Activated CD4-positive, alpha-beta T cell treated with anti-CD3 and anti-CD28 coated beads, Interleukin-2, amount 10 ng/mL, durations not matched to agents 7 days and 5 days (primary cell): Measurements from ENCODE around the gene CA12. TPM values are rescaled to one million over a fixed set of nuclear protein-coding genes. Genes with fewer than 3 reads are reported as not detected.

Experiments used
- CTCF ChIA-PET: fragments of 350-600 bp; sonication (Branson Sonifier 250); formaldehyde crosslinking; loops from one replicate; lab custom pipeline; 2021; ENCODE audit warnings: antibody characterized with exemption; lab: Charles Lee
- POLR2A ChIA-PET: fragments of 350-600 bp; sonication (Branson Sonifier 250); formaldehyde crosslinking; loops from one replicate; lab custom pipeline; 2021; ENCODE audit warnings: antibody characterized with exemption; lab: Charles Lee
- DNase-seq: peaks from one replicate; pipeline ENCODE4 v3.0.0-alpha.2; 2020
- H3K27ac Mint-ChIP-seq: one replicate; pipeline ENCODE4 v1.8.0; 2021; ENCODE audit warnings: mild to moderate bottlenecking, moderate library complexity, mixed read lengths
- H3K27me3 Mint-ChIP-seq: one replicate; pipeline ENCODE4 v1.8.0; 2021; ENCODE audit warnings: mixed read lengths
- H3K36me3 Mint-ChIP-seq: one replicate; pipeline ENCODE4 v1.8.0; 2021; ENCODE audit warnings: low read depth, mixed read lengths
- H3K4me1 Mint-ChIP-seq: one replicate; pipeline ENCODE4 v1.8.0; 2021; ENCODE audit warnings: mixed read lengths
- H3K4me3 Mint-ChIP-seq: one replicate; pipeline ENCODE4 v1.8.0; 2021; ENCODE audit warnings: mild to moderate bottlenecking, moderate library complexity, mixed read lengths
- H3K9me3 Mint-ChIP-seq: one replicate; pipeline ENCODE4 v1.8.0; 2021; ENCODE audit warnings: mixed read lengths
- total RNA-seq, 2 experiments: library from RNA; stranded (reverse); gene quantifications; one replicate each; pipeline ENCODE4 v1.2.3, GENCODE V29; 2021

The CA12 gene
- total RNA-seq, 2 experiments from 2014 or later, result not detected

DNA sequence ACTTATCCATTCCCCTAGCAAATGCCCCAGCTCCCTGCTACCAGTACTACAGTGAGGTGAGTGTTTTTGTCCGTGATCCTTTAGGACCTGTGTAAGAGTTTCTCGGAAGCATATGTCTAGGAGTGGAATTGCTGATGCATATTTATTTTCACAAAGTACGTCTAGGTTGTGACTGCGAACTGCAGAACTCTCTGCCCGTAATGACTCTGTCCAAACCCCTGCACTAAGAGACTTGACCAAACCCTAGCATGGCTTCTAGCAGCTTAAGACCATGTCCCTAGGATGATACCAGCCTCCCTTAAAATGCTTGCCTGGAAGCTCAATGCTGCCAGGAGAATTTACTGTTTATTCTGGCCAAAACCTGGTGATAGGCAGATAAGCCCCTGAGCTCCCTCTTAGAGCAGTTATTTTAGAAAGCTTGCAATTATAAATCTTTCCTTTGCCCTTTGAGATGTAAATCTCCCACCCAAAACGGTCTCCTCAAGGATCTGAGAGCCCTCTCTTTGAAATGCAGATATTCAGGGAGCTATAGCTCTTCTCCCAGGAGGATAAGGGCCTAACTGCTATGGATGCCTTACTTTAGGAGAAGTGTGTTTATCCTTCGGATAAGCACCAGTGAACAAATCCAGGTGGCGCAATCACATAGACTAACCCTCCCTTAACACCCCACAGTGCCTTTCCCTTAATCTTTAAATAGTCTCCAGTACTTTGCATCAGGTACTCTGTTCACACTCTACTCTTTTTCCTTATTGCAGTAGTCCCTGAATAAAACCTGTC is 14.7 kb upstream of the CA12 start:
- Mint-ChIP-seq H3K27me3 (peaks cover 11% of the 10 kb centered on the region), H3K36me3 (no peaks in the 10 kb centered on the region), H3K4me1 (peaks cover 11% of the 10 kb centered on the region), H3K9me3 (no peaks in the 10 kb centered on the region), H3K27ac (no peak overlapping the region), H3K4me3 (no peak overlapping the region)
- DNase-seq, result no peak
- ChIA-PET CTCF (interaction anchor here (1.4 to 1.5 kb wide), 2 partner anchors 16 to 107 kb away, joined by 3 read pairs; no protein-coding TSS in a partner anchor), POLR2A (interaction anchor here (0.6 kb wide), 1 partner anchor 143 kb away, joined by 5 read pairs; no protein-coding TSS in a partner anchor)

DNA sequence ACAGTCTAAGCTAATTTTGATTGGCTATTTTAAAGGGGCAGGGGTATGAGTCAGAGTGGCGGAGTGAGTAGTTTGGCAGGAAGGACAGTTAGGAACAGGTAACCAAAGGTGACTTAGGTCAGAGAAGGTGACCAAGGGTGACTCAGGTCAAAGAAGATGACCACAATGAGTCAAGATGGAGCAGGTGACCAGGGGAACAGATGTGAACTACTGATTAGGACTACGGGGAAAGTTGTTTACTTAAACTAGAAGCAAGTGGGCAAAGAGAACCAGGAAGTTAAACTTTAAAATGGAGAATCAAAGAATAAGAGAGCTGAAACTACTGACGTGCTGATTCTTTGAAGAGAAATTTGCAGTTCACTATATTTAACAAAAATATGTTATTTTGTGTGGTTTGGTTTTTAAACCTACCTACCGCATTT is 14.1 kb upstream of the CA12 start:
- DNase-seq, result no peak
- Mint-ChIP-seq H3K4me3 (no peak overlapping the region), H3K27me3 (peaks cover 11% of the 10 kb centered on the region), H3K27ac (no peak overlapping the region), H3K36me3 (no peaks in the 10 kb centered on the region), H3K9me3 (no peaks in the 10 kb centered on the region), H3K4me1 (peaks cover 11% of the 10 kb centered on the region)
- ChIA-PET POLR2A (interaction anchor here (0.6 kb wide), 1 partner anchor 142 kb away, joined by 5 read pairs; no protein-coding TSS in a partner anchor), CTCF (interaction anchor here (1.4 to 1.5 kb wide), 2 partner anchors 16 to 107 kb away, joined by 3 read pairs; no protein-coding TSS in a partner anchor)

DNA sequence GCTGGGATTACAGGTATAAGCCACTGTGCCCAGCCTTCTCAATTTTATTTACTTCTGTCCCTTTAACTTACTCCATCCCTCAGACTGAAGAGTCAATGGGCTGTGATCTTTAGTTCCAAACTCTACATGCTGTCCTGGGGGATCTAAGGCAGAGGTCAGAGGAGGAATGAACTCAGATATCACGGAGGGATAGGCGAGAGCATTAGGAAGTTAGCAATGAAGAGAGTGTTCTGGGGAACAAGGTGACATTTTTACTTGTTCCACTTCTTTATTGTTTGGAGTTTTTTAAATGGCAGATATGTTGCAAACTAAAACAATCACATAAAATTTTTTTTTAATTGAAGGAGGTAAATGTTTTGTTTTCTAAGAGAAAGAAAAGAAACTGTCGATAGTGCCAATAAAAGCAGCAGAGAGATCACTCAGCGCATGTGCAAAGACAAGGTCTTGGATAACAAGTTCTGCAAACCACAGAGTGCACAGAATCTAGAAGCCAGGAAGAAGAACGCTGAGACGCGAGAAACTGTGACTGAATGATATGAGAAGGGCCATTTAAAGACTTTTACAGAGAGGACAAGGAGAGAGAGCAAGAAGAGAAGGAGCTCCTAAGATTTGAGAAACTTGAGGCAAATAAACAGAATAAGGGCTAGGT is 10.8 kb upstream of the CA12 start:
- Mint-ChIP-seq H3K36me3 (no peaks in the 10 kb centered on the region), H3K9me3 (no peaks in the 10 kb centered on the region), H3K4me3 (no peak overlapping the region), H3K27ac (no peak overlapping the region), H3K27me3 (peaks cover 17% of the 10 kb centered on the region), H3K4me1 (peaks cover 9% of the 10 kb centered on the region)
- POLR2A ChIA-PET, result no interaction called here
- CTCF ChIA-PET, result interaction anchor here (0.6 to 1.5 kb wide), 5 partner anchors 9 to 1218 kb away, joined by 3 read pairs; no protein-coding TSS in a partner anchor
- DNase-seq, result peak; percentile 37

DNA sequence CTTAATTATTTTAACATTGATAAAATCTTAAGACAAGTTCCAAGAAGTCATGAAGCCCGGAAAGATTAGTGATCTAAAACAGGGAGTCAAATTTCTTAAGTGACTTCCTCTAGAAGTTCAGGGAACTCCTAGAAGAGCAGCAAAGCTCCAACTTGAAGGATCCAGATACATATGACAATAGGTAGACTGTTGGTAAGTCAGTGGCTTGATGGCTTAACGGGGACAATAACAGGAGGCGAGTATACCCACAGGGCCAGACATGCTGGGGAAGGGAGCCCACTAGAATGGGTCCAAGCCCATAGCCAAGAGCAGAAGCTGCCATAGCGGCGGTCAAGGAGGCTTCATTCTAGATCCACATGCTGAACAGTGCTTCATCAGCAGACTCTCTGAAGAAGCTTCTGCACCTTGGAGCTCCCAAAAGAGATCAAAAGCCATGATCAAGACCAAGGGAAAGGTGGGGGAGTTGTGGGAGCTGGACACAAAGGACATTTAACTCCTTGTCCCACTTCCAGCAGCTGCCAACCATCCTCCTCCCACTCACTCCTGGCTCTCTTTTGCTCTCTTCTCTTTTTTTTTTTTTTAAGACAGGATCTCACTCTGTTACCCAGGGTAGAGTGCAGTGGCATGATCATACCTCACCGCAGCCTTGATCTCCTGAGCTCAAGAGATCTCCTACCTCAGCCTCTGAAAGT is 10.2 kb upstream of the CA12 start:
- H3K9me3 Mint-ChIP-seq, result no peaks in the 10 kb centered on the region
- ChIA-PET CTCF (interaction anchor here (0.6 to 1.5 kb wide), 4 partner anchors 10 to 344 kb away, joined by 3 read pairs; no protein-coding TSS in a partner anchor), POLR2A (no interaction called here)
- H3K36me3 Mint-ChIP-seq, result no peaks in the 10 kb centered on the region
- H3K4me3 Mint-ChIP-seq, result no peak overlapping the region
- no peak overlapping the region for H3K27ac Mint-ChIP-seq
- DNase-seq, result no peak
- H3K4me1 Mint-ChIP-seq, result peaks cover 9% of the 10 kb centered on the region
- H3K27me3 Mint-ChIP-seq, result peaks cover 20% of the 10 kb centered on the region

DNA sequence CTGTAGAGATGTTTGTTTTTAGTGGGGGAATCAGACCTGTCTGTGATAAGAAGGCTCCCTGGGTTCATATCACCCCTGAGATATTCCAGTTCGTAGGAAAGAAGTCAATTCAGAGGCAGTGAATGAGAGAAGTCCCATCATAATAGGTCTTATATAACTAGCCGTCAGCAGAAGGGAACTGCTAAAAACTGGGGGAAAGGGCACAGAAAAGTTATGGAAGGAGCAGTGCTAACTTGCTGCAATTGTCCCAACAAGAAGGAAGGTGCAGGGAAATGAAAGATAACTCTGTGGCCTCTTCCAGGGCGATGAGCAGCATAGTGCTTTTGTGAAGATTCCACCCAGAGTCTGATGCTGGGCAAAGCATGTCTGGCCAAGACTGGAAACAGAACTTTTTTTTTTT is 9.0 kb upstream of the CA12 start:
- no peaks in the 10 kb centered on the region for H3K9me3 Mint-ChIP-seq
- ChIA-PET CTCF (interaction anchor here (1.4 kb wide), 1 partner anchor 10 kb away, joined by 5 read pairs; no protein-coding TSS in a partner anchor), POLR2A (no interaction called here)
- H3K27ac Mint-ChIP-seq, result no peak overlapping the region
- no peak overlapping the region for H3K4me3 Mint-ChIP-seq
- H3K36me3 Mint-ChIP-seq, result no peaks in the 10 kb centered on the region
- H3K4me1 Mint-ChIP-seq, result peaks cover 8% of the 10 kb centered on the region
- DNase-seq, result no peak
- H3K27me3 Mint-ChIP-seq, result peaks cover 18% of the 10 kb centered on the region

DNA sequence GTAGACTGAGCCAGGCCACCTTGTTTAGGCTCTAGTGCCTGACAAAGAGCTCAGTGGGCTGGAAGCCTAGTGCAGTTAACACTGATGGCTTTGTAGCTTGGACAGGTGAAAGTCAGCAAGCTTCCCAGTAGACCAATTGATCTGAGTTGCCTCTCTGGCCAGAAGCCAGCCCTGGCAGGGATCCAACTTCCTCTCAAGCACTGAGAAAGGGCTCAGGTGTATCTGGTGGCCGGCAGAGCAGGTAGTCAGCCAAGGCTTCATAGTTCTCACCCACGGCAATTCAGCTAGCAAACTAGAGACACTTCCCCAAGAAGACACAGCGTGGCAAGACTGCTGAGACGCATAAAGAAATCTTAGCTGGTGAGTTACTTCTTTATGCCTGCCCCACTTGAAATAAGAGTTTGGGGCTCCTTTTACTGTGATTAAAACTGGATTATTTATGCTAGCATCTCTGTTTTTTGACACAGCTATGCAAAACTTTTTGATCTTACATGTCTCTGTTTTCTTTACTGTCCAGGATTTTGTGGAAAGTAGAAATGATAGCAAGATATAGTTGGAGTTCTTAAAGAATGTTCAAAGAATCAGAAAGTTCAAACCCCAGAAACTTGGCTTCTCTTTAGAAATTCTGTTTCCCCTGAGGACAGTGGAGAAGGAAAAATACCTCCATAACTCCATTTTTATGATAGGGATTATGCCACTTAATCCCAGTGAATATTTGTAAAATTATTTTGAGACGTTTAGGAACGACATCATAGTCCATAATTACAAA is 8.4 kb upstream of the CA12 start:
- H3K27me3 Mint-ChIP-seq, result peaks cover 17% of the 10 kb centered on the region
- peaks cover 3% of the 10 kb centered on the region for H3K9me3 Mint-ChIP-seq
- ChIA-PET POLR2A (no interaction called here), CTCF (interaction anchor here (1.1 to 1.4 kb wide), 3 partner anchors 10 to 96 kb away, joined by 4 to 5 read pairs (median 5); no protein-coding TSS in a partner anchor)
- peaks cover 8% of the 10 kb centered on the region for H3K4me1 Mint-ChIP-seq
- DNase-seq, result no peak
- no peak overlapping the region for H3K4me3 Mint-ChIP-seq
- no peaks in the 10 kb centered on the region for H3K36me3 Mint-ChIP-seq
- H3K27ac Mint-ChIP-seq, result no peak overlapping the region

DNA sequence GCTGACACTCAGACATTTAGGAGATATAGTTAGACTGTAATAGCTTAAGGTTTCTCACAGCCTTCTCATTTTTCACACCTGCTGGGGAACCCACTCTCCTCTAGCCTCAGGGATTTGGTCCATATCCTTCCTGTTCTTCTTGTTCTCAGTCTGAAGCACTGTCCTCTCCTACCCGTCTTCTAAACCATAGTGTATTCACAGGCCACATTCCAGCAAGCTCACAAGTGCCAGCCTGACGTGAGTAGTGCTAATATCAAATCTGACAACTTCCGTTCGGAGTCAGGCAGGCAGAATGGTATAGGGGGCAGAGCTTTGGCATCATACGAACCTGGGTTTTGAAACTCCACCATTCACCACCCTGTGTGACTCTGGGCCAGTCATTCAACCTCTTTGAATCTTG is 6.9 kb upstream of the CA12 start:
- Mint-ChIP-seq H3K36me3 (no peaks in the 10 kb centered on the region), H3K4me1 (peaks cover 8% of the 10 kb centered on the region), H3K27ac (no peak overlapping the region), H3K4me3 (no peak overlapping the region), H3K9me3 (peaks cover 3% of the 10 kb centered on the region), H3K27me3 (peaks cover 29% of the 10 kb centered on the region)
- ChIA-PET CTCF (interaction anchor here (0.9 to 1.2 kb wide), 2 partner anchors 14 to 17 kb away, joined by 3 to 4 read pairs; no protein-coding TSS in a partner anchor), POLR2A (no interaction called here)
- no peak for DNase-seq

DNA sequence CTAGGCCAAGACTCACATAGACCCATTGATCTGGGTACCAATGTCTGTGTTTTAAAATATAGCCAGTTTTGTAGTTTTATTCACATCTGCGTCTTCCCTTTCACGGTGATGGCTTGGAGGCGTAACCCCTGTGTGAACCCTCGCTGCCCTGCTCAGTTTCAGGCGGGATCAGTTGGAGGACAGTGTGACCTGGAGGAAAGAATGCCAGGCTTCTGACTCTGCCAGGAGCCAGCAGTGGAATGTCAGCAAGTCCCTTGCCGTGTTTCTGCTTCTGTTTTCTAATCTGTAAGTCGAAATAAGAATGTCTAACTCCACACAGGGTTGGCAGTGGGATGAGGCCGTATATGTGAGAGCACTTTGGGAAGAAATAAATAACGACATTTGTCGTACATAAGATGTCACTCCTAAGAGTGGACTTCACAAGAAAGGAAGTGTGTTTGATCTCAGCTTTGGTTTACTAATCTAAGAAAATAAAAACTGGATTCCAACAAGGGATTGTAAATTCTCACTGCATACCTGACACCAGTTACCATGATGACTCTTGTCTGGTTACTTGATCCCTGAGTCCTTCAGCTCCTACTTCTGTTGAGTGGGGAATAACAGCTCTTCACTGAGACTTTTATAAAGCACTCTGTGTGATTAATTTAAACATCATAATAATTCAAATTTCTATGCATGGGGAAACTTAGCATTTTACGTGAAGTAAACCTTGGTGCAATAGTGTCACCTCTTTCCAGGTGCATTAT is 6.3 kb upstream of the CA12 start:
- Mint-ChIP-seq H3K27me3 (peaks cover 35% of the 10 kb centered on the region), H3K27ac (no peak overlapping the region), H3K4me1 (peaks cover 8% of the 10 kb centered on the region), H3K4me3 (no peak overlapping the region), H3K36me3 (no peaks in the 10 kb centered on the region), H3K9me3 (peaks cover 3% of the 10 kb centered on the region)
- ChIA-PET CTCF (interaction anchor here (0.9 to 1.2 kb wide), 3 partner anchors 15 to 25 kb away, joined by 3 to 4 read pairs (median 3); no protein-coding TSS in a partner anchor), POLR2A (no interaction called here)
- no peak for DNase-seq

DNA sequence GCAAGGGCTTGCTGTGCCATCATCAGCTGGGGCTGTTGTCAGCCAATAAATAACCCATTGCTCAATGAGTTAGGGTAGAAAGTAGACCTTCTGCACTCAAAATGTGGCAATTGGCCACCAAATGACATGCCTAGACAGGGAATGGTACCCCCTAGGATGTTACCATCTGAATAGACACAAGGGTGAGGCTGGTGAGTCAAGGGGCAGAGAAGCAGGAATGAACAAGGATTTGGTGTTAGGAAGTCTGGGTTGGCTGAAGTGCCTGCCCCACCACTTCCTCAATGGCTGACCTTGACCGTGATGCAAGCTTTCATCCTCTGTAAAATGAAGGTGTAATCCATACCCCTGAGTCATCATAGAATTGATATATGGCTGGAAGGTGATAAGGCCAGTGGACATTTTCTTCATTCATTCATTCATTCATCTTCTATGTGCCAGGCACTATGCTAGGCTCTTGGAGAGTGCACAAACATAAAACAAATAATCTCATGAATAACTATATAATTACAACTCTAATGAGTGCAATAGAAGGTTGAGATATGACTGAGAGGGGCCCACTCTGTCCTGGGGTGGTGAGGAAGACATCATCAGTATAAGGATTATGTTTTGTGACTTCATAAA is 4.4 kb upstream of the CA12 start:
- H3K27me3 Mint-ChIP-seq, result peaks cover 43% of the 10 kb centered on the region
- H3K36me3 Mint-ChIP-seq, result no peaks in the 10 kb centered on the region
- H3K9me3 Mint-ChIP-seq, result peaks cover 3% of the 10 kb centered on the region
- H3K4me1 Mint-ChIP-seq, result peaks cover 11% of the 10 kb centered on the region
- CTCF ChIA-PET, result no interaction called here
- H3K27ac Mint-ChIP-seq, result no peak overlapping the region
- no peak overlapping the region for H3K4me3 Mint-ChIP-seq
- POLR2A ChIA-PET, result no interaction called here
- no peak for DNase-seq

DNA sequence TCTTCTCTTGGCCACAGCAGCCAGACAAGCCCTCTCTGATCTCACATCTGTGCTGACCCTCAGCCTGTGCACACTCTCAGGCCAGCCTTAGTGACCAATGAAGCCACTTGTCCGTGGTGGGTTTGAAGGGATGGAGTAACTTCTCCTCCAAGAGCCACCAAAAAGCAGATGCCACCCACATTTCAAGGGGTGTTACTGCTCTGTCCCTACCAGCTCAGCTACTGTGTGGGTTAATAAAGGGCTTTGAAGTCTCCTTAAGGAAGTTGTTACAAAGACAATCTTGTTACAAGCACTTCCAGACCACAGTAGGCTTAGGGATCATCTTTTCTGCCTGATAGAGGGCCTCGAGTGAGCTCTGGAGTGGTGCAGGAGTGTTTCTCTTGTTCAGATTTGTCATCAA is 3.3 kb upstream of the CA12 start:
- DNase-seq, result no peak
- ChIA-PET CTCF (no interaction called here), POLR2A (no interaction called here)
- H3K36me3 Mint-ChIP-seq, result no peaks in the 10 kb centered on the region
- H3K4me1 Mint-ChIP-seq, result peaks cover 14% of the 10 kb centered on the region
- peaks cover 3% of the 10 kb centered on the region for H3K9me3 Mint-ChIP-seq
- peaks cover 46% of the 10 kb centered on the region for H3K27me3 Mint-ChIP-seq
- no peak overlapping the region for H3K4me3 Mint-ChIP-seq
- no peak overlapping the region for H3K27ac Mint-ChIP-seq
